Esophagus squamous epithelium (tissue), 5 donors: Measurements from ENCODE around the gene KDELR3. TPM values are rescaled to one million over a fixed set of nuclear protein-coding genes. Genes with fewer than 3 reads are reported as not detected.

Experiments used
- DNase-seq: peaks from one replicate; lab custom pipeline; 2025; lab: John Stamatoyannopoulos, UW
- H3K27ac ChIP-seq, 4 donors: fragments of 200-600 bp; sonication (generic); one replicate each; pipeline ENCODE4 v1.5.1; 2016 to 2019; ENCODE audit warnings: mild to moderate bottlenecking in 1 of 4
- H3K27me3 ChIP-seq, 4 donors: fragments of 200-600 bp; sonication (generic); 1 replicate in 3 of 4; 2 replicates in 1 of 4; pipeline versions ENCODE4 v1.5.1 to v1.6.0; 2017 to 2021; ENCODE audit warnings: antibody characterized with exemption in 1 of 4
- H3K36me3 ChIP-seq, 3 donors: fragments of 200-600 bp; sonication (generic); one replicate each; pipeline ENCODE4 v1.5.1; 2016 to 2019
- H3K4me1 ChIP-seq, 3 donors: fragments of 200-600 bp; sonication (generic); one replicate each; pipeline ENCODE4 v1.5.1; 2017 to 2019
- H3K4me3 ChIP-seq, 4 donors: fragments of 200-600 bp; sonication (generic); 1 replicate in 3 of 4; 2 replicates in 1 of 4; pipeline ENCODE4 v1.5.1; 2016 to 2019; ENCODE audit warnings: mild to moderate bottlenecking in 2 of 4, moderate library complexity in 1 of 4
- H3K9me3 ChIP-seq, 3 donors: fragments of 200-600 bp; sonication (generic); one replicate each; pipeline ENCODE4 v1.5.1; 2016 to 2019
- POLR2A ChIP-seq, 4 donors: fragments of 450-650 bp; IDR thresholded peaks; one replicate each; pipeline ENCODE4 v1.6.1; 2017; ENCODE audit warnings: antibody characterized with exemption in 4 of 4, mild to moderate bottlenecking in 4 of 4, moderate library complexity in 3 of 4
- WGBS, 2 donors: methylation state at CpG; one replicate each; pipeline ENCODE4 v1.1.5; 2018; 5-methylcytosine and 5-hydroxymethylcytosine counted together
- intact Hi-C: fragments of 100-400 bp; cut with DNase I; formaldehyde crosslinking; loops from one replicate; pipeline ENCODE4 v1.15.0; 2022
- total RNA-seq, 4 donors: library from RNA; depleted of rRNA; stranded (reverse); fragments of >200 nt; gene quantifications; one replicate each; pipeline ENCODE4 v1.1.0, GENCODE V29; 2016
- TF ChIP-seq, protein P1 (sequence below), 6 experiments: fragments of 450-650 bp in 4 of 6; fragments of 200-600 bp in 2 of 6; sonication (generic) in 2 of 6; IDR thresholded peaks; one replicate each; pipeline ENCODE4 v1.5.1; 2016 to 2019; ENCODE audit warnings: antibody characterized with exemption in 6 of 6, mild to moderate bottlenecking in 4 of 6, moderate library complexity in 4 of 6
- donor health status: DM: yes; HTN: yes; CAD: no.

The KDELR3 gene
- total RNA-seq, 4 donors from 2014 or later: 1.1 to 9.6 (median 1.9) TPM

DNA sequence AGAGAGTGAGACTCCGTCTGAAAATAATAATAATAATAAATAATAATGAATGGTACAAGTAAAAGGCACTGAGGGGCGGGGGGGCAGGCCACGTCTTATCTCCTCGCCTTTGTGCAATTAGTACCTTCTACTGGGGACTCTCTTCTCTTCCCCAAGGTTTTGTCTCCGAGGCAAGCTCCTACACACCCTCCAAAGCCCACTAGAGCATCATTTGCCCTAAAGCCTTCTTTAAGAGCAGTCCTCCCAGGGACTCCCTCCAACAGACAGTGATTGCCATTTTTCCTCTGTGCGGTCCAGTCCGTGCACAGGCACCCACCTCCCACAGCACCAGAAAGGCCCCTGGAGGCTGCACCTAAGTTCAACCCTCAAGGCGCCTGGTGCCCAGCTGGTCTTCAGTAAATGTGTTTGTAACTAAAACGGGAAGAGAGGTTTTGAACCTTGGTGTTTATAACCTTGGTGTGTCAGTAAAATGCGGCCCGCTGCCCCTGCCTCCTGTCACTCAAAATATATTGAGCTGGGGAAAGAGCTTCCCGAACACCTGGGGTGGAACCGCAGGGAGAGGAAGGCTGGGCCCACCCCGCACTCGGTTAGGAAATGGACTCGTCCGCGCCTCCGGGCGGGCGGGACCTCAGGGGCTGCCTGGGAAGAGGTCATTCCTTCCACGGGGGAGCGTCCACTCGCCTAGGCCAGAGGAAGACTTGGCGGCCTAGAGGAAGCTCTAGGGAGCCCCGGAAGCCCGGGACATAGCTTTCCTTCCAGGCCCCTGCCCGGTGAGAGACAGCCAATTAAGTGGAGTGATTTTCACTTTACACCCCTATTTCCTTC, 4.7 kb upstream of the KDELR3 start:
- 60 to 90% methylated on average over 17 to 26 of the region's 28 CpGs for WGBS, 2 donors
- DNase-seq: no peak
- Histone ChIP-seq H3K27me3 (peaks cover 0 to 89% (median 3%) of the 10 kb centered on the region in 4 donors), H3K9me3 (no peaks in the 10 kb centered on the region), H3K27ac (no peak overlapping the region), H3K36me3 (no peaks in the 10 kb centered on the region), H3K4me3 (no peak overlapping the region), H3K4me1 (peaks cover 6 to 22% (median 8%) of the 10 kb centered on the region in 3 donors)
- TF ChIP-seq POLR2A (IDR thresholded peaks at IDR 0.05): no peak
- TF ChIP-seq, protein P1, sequence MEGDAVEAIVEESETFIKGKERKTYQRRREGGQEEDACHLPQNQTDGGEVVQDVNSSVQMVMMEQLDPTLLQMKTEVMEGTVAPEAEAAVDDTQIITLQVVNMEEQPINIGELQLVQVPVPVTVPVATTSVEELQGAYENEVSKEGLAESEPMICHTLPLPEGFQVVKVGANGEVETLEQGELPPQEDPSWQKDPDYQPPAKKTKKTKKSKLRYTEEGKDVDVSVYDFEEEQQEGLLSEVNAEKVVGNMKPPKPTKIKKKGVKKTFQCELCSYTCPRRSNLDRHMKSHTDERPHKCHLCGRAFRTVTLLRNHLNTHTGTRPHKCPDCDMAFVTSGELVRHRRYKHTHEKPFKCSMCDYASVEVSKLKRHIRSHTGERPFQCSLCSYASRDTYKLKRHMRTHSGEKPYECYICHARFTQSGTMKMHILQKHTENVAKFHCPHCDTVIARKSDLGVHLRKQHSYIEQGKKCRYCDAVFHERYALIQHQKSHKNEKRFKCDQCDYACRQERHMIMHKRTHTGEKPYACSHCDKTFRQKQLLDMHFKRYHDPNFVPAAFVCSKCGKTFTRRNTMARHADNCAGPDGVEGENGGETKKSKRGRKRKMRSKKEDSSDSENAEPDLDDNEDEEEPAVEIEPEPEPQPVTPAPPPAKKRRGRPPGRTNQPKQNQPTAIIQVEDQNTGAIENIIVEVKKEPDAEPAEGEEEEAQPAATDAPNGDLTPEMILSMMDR (IDR thresholded peaks at IDR 0.05): no peak
- intact Hi-C loops: no loop called here

DNA sequence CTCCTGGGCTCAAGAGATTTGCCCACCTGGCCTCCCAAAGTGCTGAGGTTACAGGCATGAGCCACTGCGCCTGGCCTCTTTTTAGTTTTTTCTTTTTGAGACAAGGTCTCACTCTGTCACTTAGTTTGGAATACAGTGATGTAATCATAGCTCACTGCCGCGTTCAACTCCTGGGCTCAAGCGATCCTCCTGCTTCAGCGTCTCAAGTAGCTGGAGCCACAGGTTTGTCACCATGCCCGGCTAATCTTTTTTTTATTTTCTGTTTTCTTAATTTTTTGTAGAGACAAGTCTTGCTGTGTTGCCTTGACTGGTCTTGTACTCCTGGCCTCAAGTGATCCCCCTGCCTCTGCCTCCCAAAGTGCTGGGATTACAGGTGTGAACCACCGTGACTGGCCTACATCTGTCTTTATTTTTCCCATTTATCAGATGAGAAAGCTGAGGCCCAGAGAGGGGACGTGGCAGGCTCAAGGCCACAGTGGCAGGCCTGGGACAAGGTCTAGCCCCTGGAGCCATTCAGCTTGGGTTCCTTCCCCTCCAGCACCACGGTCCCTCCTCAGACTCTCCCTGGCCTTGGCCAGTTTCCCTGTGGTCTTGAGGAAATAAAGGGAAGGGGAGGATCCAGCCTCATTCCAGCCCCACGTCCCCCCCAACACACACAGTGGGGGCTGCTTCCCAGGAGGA, 2.8 kb upstream of the KDELR3 start:
- no peak overlapping the region for H3K27ac ChIP-seq
- no peaks in the 10 kb centered on the region for H3K9me3 ChIP-seq
- intact Hi-C loops: no loop called here
- H3K36me3 ChIP-seq: no peaks in the 10 kb centered on the region
- peaks cover 10 to 32% (median 15%) of the 10 kb centered on the region in 3 donors for H3K4me1 ChIP-seq
- TF ChIP-seq POLR2A (IDR thresholded peaks at IDR 0.05): no peak
- TF ChIP-seq, protein P1 (IDR thresholded peaks at IDR 0.05): no peak
- H3K27me3 ChIP-seq: peaks cover 0 to 70% (median under 1%) of the 10 kb centered on the region in 4 donors
- no peak overlapping the region for H3K4me3 ChIP-seq
- WGBS, 2 donors: 80 to 81% methylated on average over 7 to 9 of the region's 10 CpGs
- DNase-seq: no peak

DNA sequence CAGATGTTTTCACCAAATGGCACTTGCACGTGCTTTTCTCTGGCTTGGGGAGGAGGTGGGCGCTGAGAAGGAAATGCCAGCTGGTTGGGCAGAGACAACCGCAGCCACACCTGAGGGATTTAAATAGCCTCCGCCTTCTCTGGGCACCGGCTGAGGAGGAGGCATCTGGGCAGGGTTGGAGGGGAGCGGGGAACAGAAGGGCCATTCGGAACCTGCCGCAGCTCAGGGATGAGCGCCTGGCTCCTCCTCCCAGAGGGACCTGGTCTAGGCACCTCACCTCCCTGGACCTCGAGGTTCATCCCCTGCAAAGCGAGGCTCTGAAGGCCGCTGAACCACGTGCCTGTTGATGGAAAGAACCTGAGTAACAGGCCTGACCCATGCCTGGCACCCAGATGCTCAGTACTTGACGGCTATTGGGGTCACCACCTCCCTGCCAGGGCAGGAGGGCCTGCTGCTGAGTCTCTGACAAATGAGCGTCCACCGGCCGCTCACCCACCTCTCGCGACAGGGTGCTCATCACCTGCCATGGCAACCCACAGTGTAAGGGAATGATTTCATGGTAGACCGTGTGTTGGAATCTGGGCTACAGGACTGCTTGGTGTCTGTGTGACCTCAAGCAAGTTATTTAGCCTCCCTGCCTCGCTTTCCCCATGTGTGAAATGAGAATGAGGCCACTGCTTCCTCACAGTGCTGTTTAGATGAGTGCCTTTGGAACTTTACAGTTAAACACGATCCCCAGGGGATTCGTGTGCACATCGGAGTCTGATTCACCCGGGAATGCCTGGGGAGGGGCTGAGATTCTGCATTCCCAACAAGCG, 2.0 kb upstream of the KDELR3 start:
- H3K27me3 ChIP-seq: peaks cover 0 to 62% (median 0%) of the 10 kb centered on the region in 4 donors

DNA sequence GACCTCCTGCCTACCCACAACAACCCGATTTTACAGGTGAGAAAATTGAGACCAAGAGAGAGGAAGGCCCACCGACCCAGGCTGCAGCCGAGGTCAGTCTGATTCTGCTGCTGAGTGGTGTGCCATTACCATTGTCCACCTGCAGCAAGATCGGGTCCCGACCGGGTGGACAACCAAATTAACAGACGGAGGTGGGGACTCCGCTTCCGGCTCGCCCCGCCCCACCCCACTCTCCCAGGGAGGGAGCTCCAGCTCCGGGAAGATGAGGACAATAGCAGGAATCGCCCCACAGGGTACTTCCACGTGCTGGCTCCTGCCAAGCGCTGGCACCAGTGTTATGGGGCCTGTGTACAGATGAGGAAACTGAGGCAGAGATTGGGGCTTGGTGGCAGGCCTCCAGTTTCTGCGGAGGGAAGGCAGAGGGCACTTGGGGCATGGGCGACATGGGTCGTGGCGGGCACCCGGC, 425 bp upstream of the KDELR3 start:
- Histone ChIP-seq H3K36me3 (no peaks in the 10 kb centered on the region), H3K9me3 (no peaks in the 10 kb centered on the region), H3K27me3 (peaks cover 0 to 46% (median 0%) of the 10 kb centered on the region in 4 donors), H3K27ac (peak overlapping the region in 3 of 4 donors; percentile 37 to 54 (median 52)), H3K4me1 (peaks cover 10 to 22% (median 10%) of the 10 kb centered on the region in 3 donors), H3K4me3 (peak overlapping the region; percentile 27 to 81 (median 50))
- DNase-seq: no peak
- TF ChIP-seq, protein P1 (IDR thresholded peaks at IDR 0.05): no peak
- no peak for TF ChIP-seq POLR2A (IDR thresholded peaks at IDR 0.05)
- intact Hi-C loops: no loop called here
- WGBS, 2 donors: 3 to 6% methylated on average over 6 to 15 of the region's 20 CpGs

More for the DNA sequence above, 2.0 kb upstream of the KDELR3 start:
- H3K27ac ChIP-seq: no peak overlapping the region
- no peaks in the 10 kb centered on the region for H3K9me3 ChIP-seq
- no peak overlapping the region for H3K4me3 ChIP-seq
- peaks cover 10 to 32% (median 15%) of the 10 kb centered on the region in 3 donors for H3K4me1 ChIP-seq
- TF ChIP-seq POLR2A (IDR thresholded peaks at IDR 0.05): no peak
- TF ChIP-seq, protein P1 (IDR thresholded peaks at IDR 0.05): no peak
- DNase-seq: no peak
- intact Hi-C loops: no loop called here
- H3K36me3 ChIP-seq: no peaks in the 10 kb centered on the region
- whole genome bisulfite sequencing, 2 donors: 83 to 91% methylated on average over 4 to 7 of the region's 26 CpGs
